SK-N-SH (cell line): ENCODE results near the gene LRMDA.

Experiments
- EZH2phosphoT487 ChIP-seq: fragments of 200-600 bp; sonication (generic); IDR thresholded peaks from 2 replicates; pipeline ENCODE4 v1.6.1; 2017; ENCODE audit warnings: low read depth, mixed run types, mild to moderate bottlenecking, antibody characterized with exemption, moderate library complexity, borderline replicate concordance
- POLR2AphosphoS5 ChIP-seq: IDR thresholded peaks from 2 replicates; pipeline ENCODE4 v1.6.1; 2012; ENCODE audit warnings: low read depth, low read length
- RAD21 ChIP-seq: IDR thresholded peaks from 2 replicates; pipeline ENCODE4 v1.6.1; 2012; ENCODE audit warnings: mild to moderate bottlenecking, low read length
- SIN3A ChIP-seq: IDR thresholded peaks from 2 replicates; pipeline ENCODE4 v1.6.1; 2012; ENCODE audit warnings: low read depth, mild to moderate bottlenecking, low read length, moderate library complexity, borderline replicate concordance
- TCF12 ChIP-seq: IDR thresholded peaks from 2 replicates; pipeline ENCODE4 v1.4.0; 2012
- TF ChIP-seq, protein P1 (sequence below): fragments of 200-600 bp; sonication (generic); IDR thresholded peaks from 2 replicates; pipeline ENCODE4 v1.6.1; 2017; ENCODE audit warnings: antibody characterized with exemption, mild to moderate bottlenecking, moderate library complexity
- TF ChIP-seq, protein P2 (sequence below): IDR thresholded peaks from 2 replicates; pipeline ENCODE4 v1.4.0; 2012; ENCODE audit warnings: low read depth
- TF ChIP-seq, protein P3 (sequence below): IDR thresholded peaks from 2 replicates; pipeline ENCODE4 v1.6.1; 2012; ENCODE audit warnings: mild to moderate bottlenecking, low read depth, low read length, moderate library complexity

DNA sequence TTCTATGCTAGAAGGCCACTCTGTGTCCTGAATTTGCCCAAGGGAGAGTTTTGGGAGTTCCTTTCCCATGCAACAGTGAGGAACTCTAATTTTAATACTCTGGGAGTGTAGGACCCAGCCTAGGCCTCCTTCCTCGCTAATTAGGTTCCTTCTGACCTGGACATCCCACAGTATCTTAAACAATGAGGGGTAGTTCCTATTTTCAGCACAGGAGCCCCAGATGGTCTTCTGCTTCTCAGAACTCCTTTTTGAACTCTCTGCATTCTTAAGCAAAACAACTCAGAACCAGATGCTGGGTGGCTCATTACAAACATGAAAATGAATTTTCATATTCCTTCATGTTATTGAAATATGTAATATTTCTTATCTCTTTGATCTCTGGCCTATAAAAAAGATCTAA is 116.9 kb downstream of the LRMDA start:
- TF ChIP-seq, protein P1, sequence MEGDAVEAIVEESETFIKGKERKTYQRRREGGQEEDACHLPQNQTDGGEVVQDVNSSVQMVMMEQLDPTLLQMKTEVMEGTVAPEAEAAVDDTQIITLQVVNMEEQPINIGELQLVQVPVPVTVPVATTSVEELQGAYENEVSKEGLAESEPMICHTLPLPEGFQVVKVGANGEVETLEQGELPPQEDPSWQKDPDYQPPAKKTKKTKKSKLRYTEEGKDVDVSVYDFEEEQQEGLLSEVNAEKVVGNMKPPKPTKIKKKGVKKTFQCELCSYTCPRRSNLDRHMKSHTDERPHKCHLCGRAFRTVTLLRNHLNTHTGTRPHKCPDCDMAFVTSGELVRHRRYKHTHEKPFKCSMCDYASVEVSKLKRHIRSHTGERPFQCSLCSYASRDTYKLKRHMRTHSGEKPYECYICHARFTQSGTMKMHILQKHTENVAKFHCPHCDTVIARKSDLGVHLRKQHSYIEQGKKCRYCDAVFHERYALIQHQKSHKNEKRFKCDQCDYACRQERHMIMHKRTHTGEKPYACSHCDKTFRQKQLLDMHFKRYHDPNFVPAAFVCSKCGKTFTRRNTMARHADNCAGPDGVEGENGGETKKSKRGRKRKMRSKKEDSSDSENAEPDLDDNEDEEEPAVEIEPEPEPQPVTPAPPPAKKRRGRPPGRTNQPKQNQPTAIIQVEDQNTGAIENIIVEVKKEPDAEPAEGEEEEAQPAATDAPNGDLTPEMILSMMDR, result no peak
- TF ChIP-seq, protein P2, sequence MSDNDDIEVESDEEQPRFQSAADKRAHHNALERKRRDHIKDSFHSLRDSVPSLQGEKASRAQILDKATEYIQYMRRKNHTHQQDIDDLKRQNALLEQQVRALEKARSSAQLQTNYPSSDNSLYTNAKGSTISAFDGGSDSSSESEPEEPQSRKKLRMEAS, result no peak
- TF ChIP-seq RAD21 (no peak), SIN3A (no peak), POLR2AphosphoS5 (no peak), EZH2phosphoT487 (no peak), TCF12 (no peak)
- TF ChIP-seq, protein P3, sequence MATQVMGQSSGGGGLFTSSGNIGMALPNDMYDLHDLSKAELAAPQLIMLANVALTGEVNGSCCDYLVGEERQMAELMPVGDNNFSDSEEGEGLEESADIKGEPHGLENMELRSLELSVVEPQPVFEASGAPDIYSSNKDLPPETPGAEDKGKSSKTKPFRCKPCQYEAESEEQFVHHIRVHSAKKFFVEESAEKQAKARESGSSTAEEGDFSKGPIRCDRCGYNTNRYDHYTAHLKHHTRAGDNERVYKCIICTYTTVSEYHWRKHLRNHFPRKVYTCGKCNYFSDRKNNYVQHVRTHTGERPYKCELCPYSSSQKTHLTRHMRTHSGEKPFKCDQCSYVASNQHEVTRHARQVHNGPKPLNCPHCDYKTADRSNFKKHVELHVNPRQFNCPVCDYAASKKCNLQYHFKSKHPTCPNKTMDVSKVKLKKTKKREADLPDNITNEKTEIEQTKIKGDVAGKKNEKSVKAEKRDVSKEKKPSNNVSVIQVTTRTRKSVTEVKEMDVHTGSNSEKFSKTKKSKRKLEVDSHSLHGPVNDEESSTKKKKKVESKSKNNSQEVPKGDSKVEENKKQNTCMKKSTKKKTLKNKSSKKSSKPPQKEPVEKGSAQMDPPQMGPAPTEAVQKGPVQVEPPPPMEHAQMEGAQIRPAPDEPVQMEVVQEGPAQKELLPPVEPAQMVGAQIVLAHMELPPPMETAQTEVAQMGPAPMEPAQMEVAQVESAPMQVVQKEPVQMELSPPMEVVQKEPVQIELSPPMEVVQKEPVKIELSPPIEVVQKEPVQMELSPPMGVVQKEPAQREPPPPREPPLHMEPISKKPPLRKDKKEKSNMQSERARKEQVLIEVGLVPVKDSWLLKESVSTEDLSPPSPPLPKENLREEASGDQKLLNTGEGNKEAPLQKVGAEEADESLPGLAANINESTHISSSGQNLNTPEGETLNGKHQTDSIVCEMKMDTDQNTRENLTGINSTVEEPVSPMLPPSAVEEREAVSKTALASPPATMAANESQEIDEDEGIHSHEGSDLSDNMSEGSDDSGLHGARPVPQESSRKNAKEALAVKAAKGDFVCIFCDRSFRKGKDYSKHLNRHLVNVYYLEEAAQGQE, result no peak
